ENCODE data around the gene VSTM4. TPM values are rescaled to one million over a fixed set of nuclear protein-coding genes. Genes with fewer than 3 reads are reported as not detected.

The VSTM4 gene
- total RNA-seq, 3 donors from 2014 or later: 1.5 to 13.8 (median 2.2) TPM

- no peaks in the 10 kb centered on the region for H3K36me3 ChIP-seq (ENCODE audit: low read depth)
- TF ChIP-seq CTCF (IDR thresholded peaks at IDR 0.05): no peak
- H3K4me3 ChIP-seq: no peak overlapping the region
- DNase-seq (no peak), ATAC-seq (no peak)
- H3K9me3 ChIP-seq: no peaks in the 10 kb centered on the region
- no peaks in the 10 kb centered on the region for H3K4me1 ChIP-seq (ENCODE audit: low read depth)
- intact Hi-C loops (cut with DNase I, micrococcal nuclease): no loop called here
Measured at GRCh38 chr10:49033939-49034338, 81.4 kb downstream of the VSTM4 start.

- no peak for DNase-seq
- H3K9me3 ChIP-seq: no peaks in the 10 kb centered on the region
- no peak for TF ChIP-seq CTCF (IDR thresholded peaks at IDR 0.05)
- no peak overlapping the region for H3K4me3 ChIP-seq
- H3K4me1 ChIP-seq (ENCODE audit: low read depth): no peaks in the 10 kb centered on the region
- intact Hi-C loops (cut with DNase I, micrococcal nuclease): no loop called here
- H3K36me3 ChIP-seq (ENCODE audit: low read depth): no peaks in the 10 kb centered on the region
- no peak for ATAC-seq
Measured at GRCh38 chr10:49029666-49030065, 85.7 kb downstream of the VSTM4 start.

GRCh38 chr10:49028639-49029038 lies 86.7 kb downstream of the VSTM4 start:
- no peaks in the 10 kb centered on the region for H3K4me1 ChIP-seq (ENCODE audit: low read depth)
- no peak for ATAC-seq
- H3K9me3 ChIP-seq: no peaks in the 10 kb centered on the region
- no peaks in the 10 kb centered on the region for H3K36me3 ChIP-seq (ENCODE audit: low read depth)
- intact Hi-C loops (cut with DNase I, micrococcal nuclease): no loop called here
- H3K4me3 ChIP-seq: no peak overlapping the region
- TF ChIP-seq CTCF (IDR thresholded peaks at IDR 0.05): no peak
- no peak for DNase-seq

GRCh38 chr10:49025347-49025983 lies 89.9 kb downstream of the VSTM4 start:
- Histone ChIP-seq H3K4me1 (ENCODE audit: low read depth) (no peaks in the 10 kb centered on the region), H3K9me3 (no peaks in the 10 kb centered on the region), H3K4me3 (no peak overlapping the region), H3K36me3 (ENCODE audit: low read depth) (no peaks in the 10 kb centered on the region)
- ATAC-seq (no peak), DNase-seq (no peak)
- intact Hi-C loops (cut with DNase I, micrococcal nuclease): no loop called here
- no peak for TF ChIP-seq CTCF (IDR thresholded peaks at IDR 0.05)

- no peaks in the 10 kb centered on the region for H3K9me3 ChIP-seq
- H3K4me3 ChIP-seq: no peak overlapping the region
- DNase-seq (no peak), ATAC-seq (no peak)
- intact Hi-C loops (cut with DNase I, micrococcal nuclease): no loop called here
- TF ChIP-seq CTCF (IDR thresholded peaks at IDR 0.05): no peak
- no peaks in the 10 kb centered on the region for H3K4me1 ChIP-seq (ENCODE audit: low read depth)
- H3K36me3 ChIP-seq (ENCODE audit: low read depth): no peaks in the 10 kb centered on the region
Measured at GRCh38 chr10:49024484-49024883, 90.8 kb downstream of the VSTM4 start.

- H3K4me1 ChIP-seq (ENCODE audit: low read depth): no peaks in the 10 kb centered on the region
- intact Hi-C loops (cut with DNase I, micrococcal nuclease): no loop called here
- no peaks in the 10 kb centered on the region for H3K36me3 ChIP-seq (ENCODE audit: low read depth)
- TF ChIP-seq CTCF (IDR thresholded peaks at IDR 0.05): no peak
- peak; percentile 29 for ATAC-seq
- no peak overlapping the region for H3K4me3 ChIP-seq
- no peaks in the 10 kb centered on the region for H3K9me3 ChIP-seq
- no peak for DNase-seq
Measured at GRCh38 chr10:49023752-49024151, 91.6 kb downstream of the VSTM4 start.
